Liver (tissue), 9 donors: ENCODE data around the gene CLDN20. TPM values are rescaled to one million over a fixed set of nuclear protein-coding genes. Genes with fewer than 3 reads are reported as not detected.

Experiments
- DNase-seq: peaks from one replicate; pipeline ENCODE4 v3.0.0-alpha.2; 2017; ENCODE audit warnings: low spot score
- H3K27ac ChIP-seq, 2 donors: one replicate each; pipeline ENCODE4 v1.7.0; 2013; ENCODE audit warnings: inconsistent platforms in 2 of 2, low read length in 2 of 2, control low read depth in 1 of 2, low read depth in 1 of 2, mild to moderate bottlenecking in 1 of 2
- H3K27me3 ChIP-seq, 4 donors: one replicate each; pipeline versions ENCODE4 v1.6.1 to v1.7.0; 2013; ENCODE audit warnings: low read length in 3 of 4, inconsistent platforms in 1 of 4, mild to moderate bottlenecking in 1 of 4, moderate library complexity in 1 of 4; ENCODE audit not compliant: control insufficient read depth in 4 of 4, insufficient read depth in 4 of 4
- H3K36me3 ChIP-seq, 4 donors: one replicate each; pipeline versions ENCODE4 v1.6.1 to v1.7.0; 2013; ENCODE audit warnings: low read length in 3 of 4, mild to moderate bottlenecking in 3 of 4, low read depth in 1 of 4, moderate library complexity in 1 of 4; ENCODE audit not compliant: control insufficient read depth in 4 of 4, insufficient read depth in 3 of 4
- H3K4me1 ChIP-seq, 4 donors: one replicate each; pipeline versions ENCODE4 v1.6.1 to v1.7.0; 2013; ENCODE audit warnings: low read length in 3 of 4, mild to moderate bottlenecking in 3 of 4, moderate library complexity in 1 of 4; ENCODE audit not compliant: control insufficient read depth in 4 of 4, insufficient read depth in 4 of 4
- H3K4me3 ChIP-seq, 3 donors: one replicate each; pipeline versions ENCODE4 v1.6.1 to v1.7.0; 2013; ENCODE audit warnings: low read length in 3 of 3, control low read depth in 1 of 3, low read depth in 1 of 3, mild to moderate bottlenecking in 1 of 3
- H3K9ac ChIP-seq, 2 donors: one replicate each; pipeline ENCODE4 v1.7.0; 2013; ENCODE audit warnings: low read length in 2 of 2, mild to moderate bottlenecking in 2 of 2, moderate library complexity in 2 of 2, control low read depth in 1 of 2, low read depth in 1 of 2
- H3K9me3 ChIP-seq, 4 donors: one replicate each; pipeline versions ENCODE4 v1.6.1 to v1.7.0; 2013; ENCODE audit warnings: low read length in 3 of 4; ENCODE audit not compliant: control insufficient read depth in 4 of 4
- ATF3 ChIP-seq: IDR thresholded peaks from 2 replicates; pipeline ENCODE4 v1.6.1; 2016; ENCODE audit warnings: antibody characterized with exemption
- EGR1 ChIP-seq, 2 donors: IDR thresholded peaks; 2 replicates each; pipeline ENCODE4 v1.6.1; 2016 to 2018; ENCODE audit warnings: antibody characterized with exemption in 2 of 2, low read depth in 2 of 2
- FOXA1 ChIP-seq: IDR thresholded peaks from 2 replicates; pipeline ENCODE4 v1.6.1; 2016; ENCODE audit warnings: antibody characterized with exemption
- FOXA2 ChIP-seq: IDR thresholded peaks from 2 replicates; pipeline ENCODE4 v1.6.1; 2016; ENCODE audit warnings: antibody characterized with exemption
- GABPA ChIP-seq, 2 donors: IDR thresholded peaks in 1 of 2; conservative IDR thresholded peaks in 1 of 2; 2 replicates each; pipeline ENCODE4 v1.6.1; 2016; ENCODE audit warnings: antibody characterized with exemption in 2 of 2, mild to moderate bottlenecking in 1 of 2, moderate library complexity in 1 of 2
- HNF4A ChIP-seq, 2 donors: conservative IDR thresholded peaks; 2 replicates each; pipeline ENCODE4 v1.6.1; 2016; ENCODE audit warnings: antibody characterized with exemption in 2 of 2, mild to moderate bottlenecking in 2 of 2
- HNF4G ChIP-seq: IDR thresholded peaks from 2 replicates; pipeline ENCODE4 v1.6.1; 2016; ENCODE audit warnings: antibody characterized with exemption
- JUND ChIP-seq, 2 donors: IDR thresholded peaks; 2 replicates each; pipeline ENCODE4 v1.6.1; 2016; ENCODE audit warnings: antibody characterized with exemption in 2 of 2
- MAX ChIP-seq: IDR thresholded peaks from 2 replicates; pipeline ENCODE4 v1.6.1; 2016; ENCODE audit warnings: antibody characterized with exemption
- NR2F2 ChIP-seq: IDR thresholded peaks from 2 replicates; pipeline ENCODE4 v1.6.1; 2016; ENCODE audit warnings: antibody characterized with exemption
- RAD21 ChIP-seq, 2 donors: IDR thresholded peaks; 2 replicates each; pipeline ENCODE4 v1.6.1; 2016; ENCODE audit warnings: antibody characterized with exemption in 2 of 2, mild to moderate bottlenecking in 2 of 2
- REST ChIP-seq: IDR thresholded peaks from 2 replicates; pipeline ENCODE4 v1.6.1; 2016; ENCODE audit warnings: antibody characterized with exemption, mild to moderate bottlenecking
- RXRA ChIP-seq, 2 donors: IDR thresholded peaks; 2 replicates each; pipeline ENCODE4 v1.6.1; 2017 to 2018; ENCODE audit warnings: antibody characterized with exemption in 2 of 2, mild to moderate bottlenecking in 1 of 2
- SP1 ChIP-seq: IDR thresholded peaks from 2 replicates; pipeline ENCODE4 v1.6.1; 2018; ENCODE audit warnings: antibody characterized with exemption, mild to moderate bottlenecking
- TAF1 ChIP-seq: conservative IDR thresholded peaks from 2 replicates; pipeline ENCODE4 v1.6.1; 2016; ENCODE audit warnings: antibody characterized with exemption, mild to moderate bottlenecking
- YY1 ChIP-seq: IDR thresholded peaks from 2 replicates; pipeline ENCODE4 v1.6.1; 2016; ENCODE audit warnings: antibody characterized with exemption, mild to moderate bottlenecking
- WGBS: extraction: QIAGEN DNeasy Blood & Tissue Kit; methylation state at CpG from one replicate; pipeline ENCODE4 v1.1.7; 2013; 5-methylcytosine and 5-hydroxymethylcytosine counted together
- polyA plus RNA-seq, 2 donors: library from polyadenylated mRNA; stranded (reverse) in 1 of 2; unstranded in 1 of 2; fragments of 200-250 nt in 1 of 2; fragments of >200 nt in 1 of 2; fragmentation: Nextera tagmentation in 1 of 2; extraction: Ambion mirVana in 1 of 2; gene quantifications; one replicate each; pipeline versions ENCODE4 v1.2.1 to v1.2.3, GENCODE V29; 2013 to 2015
- total RNA-seq, 2 donors: library from RNA; depleted of rRNA; stranded (reverse); fragments of >200 nt; gene quantifications; one replicate each; pipeline ENCODE4 v1.2.3, GENCODE V29; 2014
- TF ChIP-seq, protein P1 (sequence below): IDR thresholded peaks from 2 replicates; pipeline ENCODE4 v1.6.1; 2016; ENCODE audit warnings: antibody characterized with exemption
- TF ChIP-seq, protein P2 (sequence below): fragments of 150-350 bp; IDR thresholded peaks from 2 replicates; pipeline ENCODE4 v1.5.1; 2017; ENCODE audit warnings: improper control_type of control experiment, low read depth, low read length; ENCODE audit not compliant: missing input control
- donor health status: healthy.
- donor health status: healthy.
- donor health status: healthy.
- donor health status: healthy.
- donor health status: healthy.

CLDN20 gene
- total and polyA plus RNA-seq, 4 donors: 0.26 TPM; not detected in 3

GRCh38 chr6:155245193-155245592 is 18.6 kb upstream of the CLDN20 start:
- no peak overlapping the region for H3K4me3 ChIP-seq
- H3K4me1 ChIP-seq: no peaks in the 10 kb centered on the region
- H3K9me3 ChIP-seq: no peaks in the 10 kb centered on the region
- H3K9ac ChIP-seq: no peak overlapping the region
- no peak overlapping the region for H3K27ac ChIP-seq
- WGBS: 92% methylated on average over 7 of the region's 7 CpGs
- TF ChIP-seq JUND (IDR thresholded peaks at IDR 0.05): no peak
- TF ChIP-seq HNF4G: no peak
- no peak for TF ChIP-seq FOXA2
- TF ChIP-seq MAX: no peak
- TF ChIP-seq RAD21 (IDR thresholded peaks at IDR 0.05): no peak
- TF ChIP-seq HNF4A (conservative IDR thresholded peaks at IDR 0.05): no peak
- TF ChIP-seq FOXA1: no peak
- TF ChIP-seq YY1: no peak
- no peak for TF ChIP-seq NR2F2
- TF ChIP-seq, protein P1, sequence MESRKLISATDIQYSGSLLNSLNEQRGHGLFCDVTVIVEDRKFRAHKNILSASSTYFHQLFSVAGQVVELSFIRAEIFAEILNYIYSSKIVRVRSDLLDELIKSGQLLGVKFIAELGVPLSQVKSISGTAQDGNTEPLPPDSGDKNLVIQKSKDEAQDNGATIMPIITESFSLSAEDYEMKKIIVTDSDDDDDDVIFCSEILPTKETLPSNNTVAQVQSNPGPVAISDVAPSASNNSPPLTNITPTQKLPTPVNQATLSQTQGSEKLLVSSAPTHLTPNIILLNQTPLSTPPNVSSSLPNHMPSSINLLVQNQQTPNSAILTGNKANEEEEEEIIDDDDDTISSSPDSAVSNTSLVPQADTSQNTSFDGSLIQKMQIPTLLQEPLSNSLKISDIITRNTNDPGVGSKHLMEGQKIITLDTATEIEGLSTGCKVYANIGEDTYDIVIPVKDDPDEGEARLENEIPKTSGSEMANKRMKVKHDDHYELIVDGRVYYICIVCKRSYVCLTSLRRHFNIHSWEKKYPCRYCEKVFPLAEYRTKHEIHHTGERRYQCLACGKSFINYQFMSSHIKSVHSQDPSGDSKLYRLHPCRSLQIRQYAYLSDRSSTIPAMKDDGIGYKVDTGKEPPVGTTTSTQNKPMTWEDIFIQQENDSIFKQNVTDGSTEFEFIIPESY: no peak
- no peak for TF ChIP-seq ATF3
- TF ChIP-seq GABPA (IDR thresholded peaks at IDR 0.05 in 1 of 2, conservative IDR thresholded peaks at IDR 0.05 in 1 of 2): no peak
- TF ChIP-seq RXRA (IDR thresholded peaks at IDR 0.05): no peak
- TF ChIP-seq, protein P2, sequence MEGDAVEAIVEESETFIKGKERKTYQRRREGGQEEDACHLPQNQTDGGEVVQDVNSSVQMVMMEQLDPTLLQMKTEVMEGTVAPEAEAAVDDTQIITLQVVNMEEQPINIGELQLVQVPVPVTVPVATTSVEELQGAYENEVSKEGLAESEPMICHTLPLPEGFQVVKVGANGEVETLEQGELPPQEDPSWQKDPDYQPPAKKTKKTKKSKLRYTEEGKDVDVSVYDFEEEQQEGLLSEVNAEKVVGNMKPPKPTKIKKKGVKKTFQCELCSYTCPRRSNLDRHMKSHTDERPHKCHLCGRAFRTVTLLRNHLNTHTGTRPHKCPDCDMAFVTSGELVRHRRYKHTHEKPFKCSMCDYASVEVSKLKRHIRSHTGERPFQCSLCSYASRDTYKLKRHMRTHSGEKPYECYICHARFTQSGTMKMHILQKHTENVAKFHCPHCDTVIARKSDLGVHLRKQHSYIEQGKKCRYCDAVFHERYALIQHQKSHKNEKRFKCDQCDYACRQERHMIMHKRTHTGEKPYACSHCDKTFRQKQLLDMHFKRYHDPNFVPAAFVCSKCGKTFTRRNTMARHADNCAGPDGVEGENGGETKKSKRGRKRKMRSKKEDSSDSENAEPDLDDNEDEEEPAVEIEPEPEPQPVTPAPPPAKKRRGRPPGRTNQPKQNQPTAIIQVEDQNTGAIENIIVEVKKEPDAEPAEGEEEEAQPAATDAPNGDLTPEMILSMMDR: no peak
- TF ChIP-seq SP1: no peak
- no peak for TF ChIP-seq REST
- no peaks in the 10 kb centered on the region for H3K36me3 ChIP-seq
- no peak for DNase-seq
- no peaks in the 10 kb centered on the region for H3K27me3 ChIP-seq

- no peak overlapping the region for H3K4me3 ChIP-seq
- no peak for DNase-seq
- H3K36me3 ChIP-seq: peaks cover 0 to 2% (median under 1%) of the 10 kb centered on the region in 4 donors
- no peaks in the 10 kb centered on the region for H3K27me3 ChIP-seq
- no peak overlapping the region for H3K27ac ChIP-seq
- no peaks in the 10 kb centered on the region for H3K4me1 ChIP-seq
- H3K9ac ChIP-seq: no peak overlapping the region
- no peaks in the 10 kb centered on the region for H3K9me3 ChIP-seq
- 94% methylated on average over 3 of the region's 3 CpGs for WGBS
- TF ChIP-seq SP1 (no peak), FOXA1 (no peak), TAF1 (no peak), EGR1 (IDR thresholded peaks at IDR 0.05; ENCODE audit: low read depth in 2 of 2) (no peak), HNF4G (no peak), HNF4A (conservative IDR thresholded peaks at IDR 0.05) (no peak), RAD21 (IDR thresholded peaks at IDR 0.05) (no peak)
- TF ChIP-seq, protein P1: no peak
Observed at GRCh38 chr6:155245831-155246230, 18.0 kb upstream of the CLDN20 start.
